H1 (cell line): ENCODE results near the gene NKTR. TPM values are rescaled to one million over a fixed set of nuclear protein-coding genes. Genes with fewer than 3 reads are reported as not detected.

Experiments used
- CTCF ChIA-PET: fragments of 300-600 bp; sonication (Branson Sonifier 250); formaldehyde crosslinking; loops from one replicate; lab custom pipeline; 2021; ENCODE audit not compliant: partially characterized antibody; lab: Charles Lee
- POLR2A ChIA-PET: fragments of 300-600 bp; sonication (Branson Sonifier 250); formaldehyde crosslinking; loops from one replicate; lab custom pipeline; 2021; ENCODE audit warnings: inconsistent platforms; ENCODE audit not compliant: partially characterized antibody; lab: Charles Lee
- DNase-seq, 2 experiments: peaks; one replicate each; pipeline versions ENCODE4 v3.0.0 to v3.0.0-alpha.2; 2010 to 2022; ENCODE audit warnings: low spot score in 2 of 2, low read depth in 1 of 2, mixed read lengths in 1 of 2
- FAIRE-seq: peaks from 2 replicates; lab custom pipeline; 2011; peaks lifted over from hg19 to GRCh38; lab: Jason Lieb, UNC
- H2AFZ ChIP-seq: 2 replicates; pipeline ENCODE4 v1.8.1; 2012; ENCODE audit warnings: low read length, inconsistent platforms
- H2AK5ac ChIP-seq: 2 replicates; pipeline ENCODE4 v1.6.1; 2013; ENCODE audit warnings: low read depth, low read length
- H2BK120ac ChIP-seq: replicated peaks from 2 replicates; pipeline ENCODE3; 2013; ENCODE audit warnings: low read depth, low read length, inconsistent platforms
- H2BK12ac ChIP-seq: 2 replicates; pipeline ENCODE4 v1.6.1; 2013; ENCODE audit warnings: low read depth, low read length
- H2BK15ac ChIP-seq: 2 replicates; pipeline ENCODE4 v1.6.1; 2013; ENCODE audit warnings: low read length
- H2BK20ac ChIP-seq: 2 replicates; pipeline ENCODE4 v1.6.1; 2013; ENCODE audit warnings: low read length
- H2BK5ac ChIP-seq: 2 replicates; pipeline ENCODE4 v1.6.1; 2013; ENCODE audit warnings: low read depth, low read length
- H3K14ac ChIP-seq: 2 replicates; pipeline ENCODE4 v1.6.1; 2013; ENCODE audit warnings: inconsistent platforms; ENCODE audit not compliant: insufficient read length
- H3K18ac ChIP-seq: 2 replicates; pipeline ENCODE4 v1.6.1; 2013; ENCODE audit warnings: low read length; ENCODE audit errors: extremely low read depth
- H3K23ac ChIP-seq: 2 replicates; pipeline ENCODE4 v1.6.1; 2013; ENCODE audit warnings: inconsistent platforms; ENCODE audit not compliant: insufficient read length
- H3K23me2 ChIP-seq: 2 replicates; pipeline ENCODE4 v1.6.1; 2013; ENCODE audit warnings: low read depth, low read length
- H3K27ac ChIP-seq: 2 replicates; pipeline ENCODE4 v1.6.1; 2011; ENCODE audit warnings: low read depth, low read length, inconsistent platforms
- H3K27me3 ChIP-seq, 4 experiments: replicated peaks in 1 of 4; 1 replicate in 1 of 4; 2 replicates in 3 of 4; pipeline versions ENCODE4 v1.6.1 to v1.8.1; 2011 to 2013; ENCODE audit warnings: low read length in 3 of 4, mild to moderate bottlenecking in 3 of 4, inconsistent platforms in 2 of 4, mixed read lengths in 2 of 4, moderate library complexity in 1 of 4; ENCODE audit not compliant: control insufficient read depth in 3 of 4, insufficient read depth in 3 of 4; ENCODE audit errors: extremely low read depth in 1 of 4
- H3K36me3 ChIP-seq, 4 experiments: 2 replicates each; pipeline versions ENCODE4 v1.6.1 to v1.8.1; 2011 to 2013; ENCODE audit warnings: mild to moderate bottlenecking in 4 of 4, low read length in 3 of 4, moderate library complexity in 2 of 4, control low read depth in 1 of 4, inconsistent platforms in 1 of 4; ENCODE audit not compliant: insufficient read depth in 4 of 4, control insufficient read depth in 2 of 4
- H3K4ac ChIP-seq: replicated peaks from 2 replicates; pipeline ENCODE3; 2013; ENCODE audit warnings: low read length, low read depth, mixed read lengths, inconsistent platforms; ENCODE audit not compliant: insufficient read length
- H3K4me1 ChIP-seq, 4 experiments: replicated peaks in 1 of 4; 1 replicate in 1 of 4; 2 replicates in 3 of 4; pipeline versions ENCODE4 v1.6.1 to v1.8.1; 2011 to 2013; ENCODE audit warnings: low read length in 3 of 4, inconsistent platforms in 2 of 4, mixed read lengths in 1 of 4; ENCODE audit not compliant: insufficient read depth in 4 of 4, control insufficient read depth in 3 of 4
- H3K4me2 ChIP-seq, 2 experiments: 2 replicates each; pipeline versions ENCODE4 v1.6.1 to v1.8.1; 2011 to 2013; ENCODE audit warnings: low read depth in 2 of 2, low read length in 2 of 2, control low read depth in 1 of 2, inconsistent platforms in 1 of 2, mild to moderate bottlenecking in 1 of 2; ENCODE audit not compliant: insufficient read depth in 1 of 2
- H3K4me3 ChIP-seq, 4 experiments: fragments of 200-600, 300-600 bp in 1 of 4; sonication (generic), shearing (Covaris generic), sonication (Bioruptor Twin) in 1 of 4; 2 replicates each; pipeline versions ENCODE4 v1.5.1 to v1.8.1; 2011 to 2016; ENCODE audit warnings: low read length in 4 of 4, low read depth in 3 of 4, control low read depth in 2 of 4, inconsistent platforms in 2 of 4, mild to moderate bottlenecking in 2 of 4, mixed read lengths in 1 of 4, moderate library complexity in 1 of 4; ENCODE audit not compliant: insufficient read depth in 2 of 4; ENCODE audit errors: extremely low read depth in 1 of 4
- H3K56ac ChIP-seq: replicated peaks from 2 replicates; pipeline ENCODE3; 2013; ENCODE audit warnings: low read depth, mild to moderate bottlenecking, mixed read lengths, low read length, inconsistent platforms; ENCODE audit not compliant: insufficient read length
- H3K79me1 ChIP-seq: 2 replicates; pipeline ENCODE4 v1.6.1; 2013; ENCODE audit warnings: low read depth, low read length, control low read depth
- H3K79me2 ChIP-seq, 2 experiments: 2 replicates each; pipeline versions ENCODE4 v1.6.1 to v1.8.1; 2012 to 2013; ENCODE audit warnings: low read length in 2 of 2, mild to moderate bottlenecking in 2 of 2, inconsistent platforms in 1 of 2; ENCODE audit not compliant: insufficient read depth in 2 of 2, control insufficient read depth in 1 of 2
- H3K9ac ChIP-seq, 4 experiments: replicated peaks in 1 of 4; 1 replicate in 1 of 4; 2 replicates in 3 of 4; pipeline versions ENCODE4 v1.6.1 to v1.8.1; 2011 to 2013; ENCODE audit warnings: low read depth in 3 of 4, low read length in 3 of 4, control low read depth in 2 of 4, mild to moderate bottlenecking in 2 of 4, moderate library complexity in 2 of 4, inconsistent platforms in 1 of 4; ENCODE audit errors: extremely low read depth in 1 of 4
- H3K9me3 ChIP-seq, 2 experiments: 2 replicates each; pipeline versions ENCODE4 v1.6.1 to v1.8.1; 2012 to 2013; ENCODE audit warnings: mild to moderate bottlenecking in 2 of 2, moderate library complexity in 2 of 2, control low read depth in 1 of 2, inconsistent platforms in 1 of 2, low read depth in 1 of 2, low read length in 1 of 2, mixed read lengths in 1 of 2; ENCODE audit not compliant: insufficient read depth in 2 of 2
- H4K20me1 ChIP-seq, 2 experiments: replicated peaks in 1 of 2; 2 replicates each; pipeline versions ENCODE3 to v1.8.1; 2011 to 2013; ENCODE audit warnings: inconsistent platforms in 2 of 2, low read length in 2 of 2, mild to moderate bottlenecking in 1 of 2; ENCODE audit not compliant: insufficient read depth in 2 of 2, control insufficient read depth in 1 of 2
- H4K5ac ChIP-seq: 2 replicates; pipeline ENCODE4 v1.6.1; 2013; ENCODE audit warnings: low read length, low read depth, mixed read lengths, inconsistent platforms; ENCODE audit not compliant: insufficient read length
- H4K8ac ChIP-seq: 2 replicates; pipeline ENCODE4 v1.8.0; 2013; ENCODE audit warnings: mild to moderate bottlenecking, moderate library complexity, low read length, inconsistent platforms; ENCODE audit not compliant: insufficient read depth; ENCODE audit errors: extremely low read depth
- H4K91ac ChIP-seq: replicated peaks from 2 replicates; pipeline ENCODE3; 2013; ENCODE audit warnings: low read length, mixed read lengths, inconsistent platforms; ENCODE audit not compliant: insufficient read length
- CEBPB ChIP-seq: IDR thresholded peaks from 2 replicates; pipeline ENCODE4 v1.6.1; 2012; ENCODE audit warnings: low read depth, low read length
- CHD1 ChIP-seq: IDR thresholded peaks from 2 replicates; pipeline ENCODE4 v1.6.1; 2012; ENCODE audit warnings: low read depth, low read length, improper control_type of control experiment
- CREB1 ChIP-seq: IDR thresholded peaks from 2 replicates; pipeline ENCODE4 v1.6.1; 2012; ENCODE audit warnings: inconsistent platforms
- CTBP2 ChIP-seq: IDR thresholded peaks from 2 replicates; pipeline ENCODE4 v1.7.0; 2011; ENCODE audit warnings: borderline replicate concordance, mild to moderate bottlenecking, moderate library complexity, mixed read lengths, low read length; ENCODE audit not compliant: insufficient read depth, insufficient read length
- HDAC6 ChIP-seq: IDR thresholded peaks from one replicate; pipeline ENCODE4 v1.7.1; 2012; ENCODE audit warnings: low read depth, mild to moderate bottlenecking, inconsistent platforms, low read length, moderate library complexity
- SIRT6 ChIP-seq: IDR thresholded peaks from one replicate; pipeline ENCODE4 v1.7.1; 2012; ENCODE audit warnings: low read length, inconsistent platforms
- SP4 ChIP-seq: IDR thresholded peaks from 2 replicates; pipeline ENCODE4 v1.6.1; 2012; ENCODE audit warnings: low read length, inconsistent platforms
- SUZ12 ChIP-seq: fragments of 200-600 bp; sonication (generic); IDR thresholded peaks from 2 replicates; pipeline ENCODE4 v1.6.1; 2012; ENCODE audit warnings: mild to moderate bottlenecking, inconsistent platforms, low read length, moderate library complexity, mixed read lengths
- TAF7 ChIP-seq: optimal IDR thresholded peaks from 2 replicates; pipeline ENCODE3; 2011; ENCODE audit warnings: low read depth, mild to moderate bottlenecking, inconsistent platforms, low read length, moderate library complexity, borderline replicate concordance
- WGBS, 2 experiments: shearing (Covaris generic) in 1 of 2; methylation state at CpG; one replicate each; pipeline versions ENCODE4 v1.1.6 to v1.1.7; 2013 to 2015; ENCODE audit warnings: low lambda C conversion rate in 2 of 2, mixed read lengths in 2 of 2, inconsistent platforms in 1 of 2, low coverage in 1 of 2, missing lambda C conversion rate in 1 of 2; ENCODE audit not compliant: insufficient replicate concordance in 2 of 2, insufficient coverage in 1 of 2, insufficient read length in 1 of 2; ENCODE audit errors: extremely low coverage in 1 of 2, missing lambda C conversion rate in 1 of 2; 5-methylcytosine and 5-hydroxymethylcytosine counted together
- polyA plus RNA-seq, 7 experiments: library from polyadenylated mRNA; depleted of rRNA in 3 of 7; stranded (reverse) in 5 of 7; unstranded in 2 of 7; fragments of >200 nt in 5 of 7; fragments of 200-250 nt in 2 of 7; gene quantifications; 1 replicate in 5 of 7; 2 replicates in 1 of 7; 4 replicates in 1 of 7; pipeline versions ENCODE4 v1.2.1 to v1.2.3, GENCODE V29; 2011 to 2013; ENCODE audit warnings: missing spikeins in 2 of 7, mixed read lengths in 2 of 7
- total RNA-seq: library from RNA; stranded (reverse); fragmentation: NEBNext Ultra II Directional; extraction: Animal tissue kit (Norgen Biotek cat#: 25700); gene quantifications from 2 replicates; pipeline ENCODE4 v1.2.1, GENCODE V29; 2021
- TF ChIP-seq, protein P1 (sequence below): IDR thresholded peaks from 2 replicates; pipeline ENCODE4 v1.6.1; 2012; ENCODE audit warnings: inconsistent platforms

Gene NKTR
- total and polyA plus RNA-seq, 2 of the 8 experiments (the other 6 are each of a cell fraction or from before 2014, with no cell fraction given) = 24.1 to 62.2 TPM

DNA sequence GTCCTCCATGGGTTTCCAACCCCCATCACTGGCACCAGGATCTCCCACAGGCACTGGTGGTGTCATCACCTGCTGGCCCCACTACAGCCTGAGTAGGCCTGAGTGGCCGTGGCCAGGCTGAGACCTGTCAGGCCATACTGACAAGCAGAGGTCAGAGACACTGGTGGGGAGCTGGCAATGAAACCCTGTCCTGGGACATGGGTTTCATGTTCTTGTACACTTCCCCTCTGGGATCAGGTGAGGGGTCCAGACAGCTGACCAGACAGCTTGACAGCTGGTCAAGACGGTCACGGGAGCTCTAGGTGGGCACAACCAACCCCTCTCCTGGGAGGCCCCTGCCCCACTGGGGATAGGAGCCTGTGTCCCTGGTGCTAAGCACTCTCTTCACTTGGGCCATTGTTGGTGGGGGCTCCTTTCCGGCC, 66.1 kb downstream of the NKTR start:
- DNase-seq = no peak
- Histone ChIP-seq H3K79me2 (no peaks in the 10 kb centered on the region), H2BK12ac (no peak overlapping the region), H3K9me3 (0 out of 4 replicates have a peak, but pooled peaks cover 0 to 2% of the 10 kb centered on the region in 2 experiments), H4K91ac (no peak overlapping the region), H3K4me2 (no peak overlapping the region), H2BK15ac (no peak overlapping the region), H2BK20ac (no peak overlapping the region), H3K36me3 (no peaks in the 10 kb centered on the region), H3K9ac (no peak overlapping the region), H3K4me1 (peaks cover 0 to 7% (median 0%) of the 10 kb centered on the region in 4 experiments; a peak in 2 of 7 replicates), H3K23me2 (no peaks in the 10 kb centered on the region), H3K4ac (no peak overlapping the region), H3K27me3 (peaks cover 0 to 2% (median 0%) of the 10 kb centered on the region in 4 experiments; a peak in 1 of 7 replicates), H2AK5ac (no peak overlapping the region), H3K18ac (no peak overlapping the region), H2BK5ac (no peak overlapping the region), H3K4me3 (no peak overlapping the region), H2BK120ac (no peak overlapping the region), H3K23ac (no peak overlapping the region), H3K79me1 (no peaks in the 10 kb centered on the region), H3K27ac (no peak overlapping the region), H3K14ac (no peak overlapping the region), H2AFZ (no peak overlapping the region), H3K56ac (no peak overlapping the region), H4K8ac (no peak overlapping the region; the same call in 1 of the 2 replicates), H4K20me1 (peaks cover 0 to 2% of the 10 kb centered on the region in 2 experiments), H4K5ac (no peak overlapping the region)
- POLR2A ChIA-PET = interaction anchor here (1.3 to 3.1 kb wide), 3 partner anchors 9 to 15 kb away, joined by 4 to 10 read pairs (median 10); partner anchors contain the start of gene ZBTB47
- FAIRE-seq = no peak
- no peak for TF ChIP-seq SUZ12
- no peak for TF ChIP-seq CHD1
- TF ChIP-seq CREB1 = no peak
- no peak for TF ChIP-seq CEBPB
- no peak for TF ChIP-seq TAF7
- TF ChIP-seq SIRT6 = no peak
- no peak for TF ChIP-seq HDAC6
- TF ChIP-seq CTBP2 = no peak
- TF ChIP-seq, protein P1, sequence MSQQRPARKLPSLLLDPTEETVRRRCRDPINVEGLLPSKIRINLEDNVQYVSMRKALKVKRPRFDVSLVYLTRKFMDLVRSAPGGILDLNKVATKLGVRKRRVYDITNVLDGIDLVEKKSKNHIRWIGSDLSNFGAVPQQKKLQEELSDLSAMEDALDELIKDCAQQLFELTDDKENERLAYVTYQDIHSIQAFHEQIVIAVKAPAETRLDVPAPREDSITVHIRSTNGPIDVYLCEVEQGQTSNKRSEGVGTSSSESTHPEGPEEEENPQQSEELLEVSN = no peak
- TF ChIP-seq SP4 = no peak
- CTCF ChIA-PET = interaction anchor here (0.8 to 1.9 kb wide), 8 partner anchors 10 to 164 kb away, joined by 4 to 6 read pairs (median 5); no protein-coding TSS in a partner anchor
- WGBS, 2 experiments = 95% methylated on average over 4 of the region's 4 CpGs; no CpG with 5 or more reads in 1 of the 2 experiments
